Vagina (tissue), 2 donors: ENCODE measurements around the gene UBE2O. TPM values are rescaled to one million over a fixed set of nuclear protein-coding genes. Genes with fewer than 3 reads are reported as not detected.

Experiments
- DNase-seq, 2 donors: peaks; one replicate each; pipeline ENCODE4 v3.0.0-alpha.2; 2017; ENCODE audit errors: extremely low spot score in 2 of 2
- H3K27ac ChIP-seq: fragments of 200-600 bp; sonication (generic); one replicate; pipeline ENCODE4 v1.5.1; 2019
- H3K27me3 ChIP-seq: fragments of 200-600 bp; sonication (generic); one replicate; pipeline ENCODE4 v1.5.1; 2019
- H3K36me3 ChIP-seq, 2 donors: fragments of 200-600 bp; sonication (generic); one replicate each; pipeline ENCODE4 v1.5.1; 2017 to 2019
- H3K4me1 ChIP-seq: fragments of 200-600 bp; sonication (generic); one replicate; pipeline ENCODE4 v1.5.1; 2019
- H3K4me3 ChIP-seq, 2 donors: fragments of 200-600 bp; sonication (generic); 1 replicate in 1 of 2; 2 replicates in 1 of 2; pipeline ENCODE4 v1.5.1; 2016 to 2019
- H3K9me3 ChIP-seq: fragments of 200-600 bp; sonication (generic); one replicate; pipeline ENCODE4 v1.5.1; 2019
- POLR2A ChIP-seq, 2 donors: fragments of 450-650 bp; IDR thresholded peaks; one replicate each; pipeline ENCODE4 v1.6.1; 2017; ENCODE audit warnings: antibody characterized with exemption in 2 of 2, mild to moderate bottlenecking in 2 of 2, moderate library complexity in 2 of 2
- POLR2AphosphoS5 ChIP-seq, 2 donors: sonication (generic); formaldehyde crosslinking; IDR thresholded peaks; one replicate each; pipeline ENCODE4 v1.9.0; 2017; ENCODE audit warnings: antibody characterized with exemption in 2 of 2, mild to moderate bottlenecking in 2 of 2, low read depth in 1 of 2; ENCODE audit not compliant: insufficient read depth in 1 of 2
- intact Hi-C: fragments of 100-400 bp; cut with DNase I; formaldehyde crosslinking; loops from one replicate; pipeline ENCODE4 v1.15.1; 2023
- total RNA-seq: library from RNA; depleted of rRNA; stranded (reverse); fragments of >200 nt; gene quantifications from one replicate; pipeline ENCODE4 v1.2.3, GENCODE V29; 2016
- TF ChIP-seq, protein P1 (sequence below), 3 experiments: fragments of 450-650 bp in 2 of 3; fragments of 200-600 bp in 1 of 3; sonication (generic) in 1 of 3; IDR thresholded peaks; one replicate each; pipeline ENCODE4 v1.5.1; 2017 to 2019; ENCODE audit warnings: antibody characterized with exemption in 3 of 3, mild to moderate bottlenecking in 2 of 3, moderate library complexity in 2 of 3

Gene UBE2O
- total RNA-seq, 1 donor from 2014 or later: 29.7 TPM

DNA sequence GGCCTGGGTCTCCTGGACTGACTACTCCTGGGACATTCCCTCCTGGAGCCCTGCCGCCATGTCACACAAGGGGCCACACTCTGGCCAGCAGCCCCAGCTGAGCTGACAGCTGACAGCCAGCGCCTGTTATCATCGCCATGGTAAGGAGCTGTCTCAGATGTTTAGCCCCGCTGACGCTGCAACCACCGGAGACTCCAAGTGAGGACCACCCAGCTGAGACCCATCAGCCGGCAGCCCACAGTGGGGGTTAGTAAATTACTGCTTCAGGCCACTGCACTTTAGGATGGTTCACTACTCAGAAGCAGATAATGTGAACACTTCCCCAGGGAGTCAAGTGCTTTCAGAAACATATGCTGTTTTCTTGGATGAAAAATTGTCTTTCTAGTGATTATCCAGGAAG lies 83.1 kb downstream of the UBE2O start:
- intact Hi-C loops: no loop called here
- peaks cover 4% of the 10 kb centered on the region for H3K4me1 ChIP-seq
- TF ChIP-seq POLR2AphosphoS5 (IDR thresholded peaks at IDR 0.05; ENCODE audit: insufficient read depth in 1 of 2, low read depth in 1 of 2) (no peak), POLR2A (IDR thresholded peaks at IDR 0.05) (no peak)
- TF ChIP-seq, protein P1, sequence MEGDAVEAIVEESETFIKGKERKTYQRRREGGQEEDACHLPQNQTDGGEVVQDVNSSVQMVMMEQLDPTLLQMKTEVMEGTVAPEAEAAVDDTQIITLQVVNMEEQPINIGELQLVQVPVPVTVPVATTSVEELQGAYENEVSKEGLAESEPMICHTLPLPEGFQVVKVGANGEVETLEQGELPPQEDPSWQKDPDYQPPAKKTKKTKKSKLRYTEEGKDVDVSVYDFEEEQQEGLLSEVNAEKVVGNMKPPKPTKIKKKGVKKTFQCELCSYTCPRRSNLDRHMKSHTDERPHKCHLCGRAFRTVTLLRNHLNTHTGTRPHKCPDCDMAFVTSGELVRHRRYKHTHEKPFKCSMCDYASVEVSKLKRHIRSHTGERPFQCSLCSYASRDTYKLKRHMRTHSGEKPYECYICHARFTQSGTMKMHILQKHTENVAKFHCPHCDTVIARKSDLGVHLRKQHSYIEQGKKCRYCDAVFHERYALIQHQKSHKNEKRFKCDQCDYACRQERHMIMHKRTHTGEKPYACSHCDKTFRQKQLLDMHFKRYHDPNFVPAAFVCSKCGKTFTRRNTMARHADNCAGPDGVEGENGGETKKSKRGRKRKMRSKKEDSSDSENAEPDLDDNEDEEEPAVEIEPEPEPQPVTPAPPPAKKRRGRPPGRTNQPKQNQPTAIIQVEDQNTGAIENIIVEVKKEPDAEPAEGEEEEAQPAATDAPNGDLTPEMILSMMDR (IDR thresholded peaks at IDR 0.05): no peak
- no peaks in the 10 kb centered on the region for H3K36me3 ChIP-seq
- H3K9me3 ChIP-seq: no peaks in the 10 kb centered on the region
- no peak overlapping the region for H3K27ac ChIP-seq
- H3K27me3 ChIP-seq: no peaks in the 10 kb centered on the region
- DNase-seq: no peak
- H3K4me3 ChIP-seq: no peak overlapping the region

DNA sequence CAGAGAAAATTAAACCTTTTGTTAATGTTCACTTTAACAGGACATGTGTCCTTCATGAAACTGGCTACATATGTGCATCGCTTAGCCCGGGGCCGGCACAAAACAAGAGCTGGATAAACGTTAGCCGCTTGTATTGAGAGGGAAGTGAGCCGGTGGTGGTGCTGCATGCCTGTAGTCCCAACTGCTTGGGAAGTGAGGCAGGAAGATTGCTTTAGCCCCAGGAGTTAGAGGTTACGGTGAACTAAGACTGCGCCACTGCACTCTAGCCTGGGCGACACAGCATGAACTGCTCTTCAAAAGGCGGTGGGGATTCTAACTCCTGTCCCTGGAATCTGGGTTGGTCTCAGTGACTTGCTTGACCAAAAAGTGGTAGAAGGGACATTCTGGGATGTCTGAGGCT lies 83.6 kb downstream of the UBE2O start:
- Histone ChIP-seq H3K9me3 (no peaks in the 10 kb centered on the region), H3K4me3 (no peak overlapping the region), H3K4me1 (peaks cover 4% of the 10 kb centered on the region), H3K27ac (no peak overlapping the region), H3K36me3 (no peaks in the 10 kb centered on the region), H3K27me3 (no peaks in the 10 kb centered on the region)
- DNase-seq: no peak
- intact Hi-C loops: no loop called here
- no peak for TF ChIP-seq POLR2AphosphoS5 (IDR thresholded peaks at IDR 0.05; ENCODE audit: insufficient read depth in 1 of 2, low read depth in 1 of 2)
- no peak for TF ChIP-seq POLR2A (IDR thresholded peaks at IDR 0.05)
- TF ChIP-seq, protein P1 (IDR thresholded peaks at IDR 0.05): no peak

DNA sequence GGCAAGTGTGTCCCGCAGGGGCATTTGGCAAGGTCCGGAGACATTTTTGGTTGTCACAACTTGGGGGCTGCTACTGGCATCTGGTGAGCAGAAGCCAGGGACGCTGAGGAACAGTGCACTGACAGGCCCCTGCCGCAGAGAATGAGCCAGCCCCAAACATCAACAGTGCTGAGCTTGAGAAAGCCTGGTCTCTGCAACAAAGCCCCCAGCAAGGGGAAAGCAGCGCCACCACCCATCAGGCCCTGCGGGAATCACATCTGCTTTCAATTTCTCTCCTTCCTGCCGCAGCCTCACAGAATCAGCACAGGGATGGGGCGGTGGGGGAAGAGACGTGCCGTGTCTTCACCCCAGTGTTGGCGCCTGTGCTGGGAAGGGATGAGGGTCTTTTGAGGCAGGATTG lies 84.4 kb downstream of the UBE2O start:
- H3K27me3 ChIP-seq: no peaks in the 10 kb centered on the region
- no peaks in the 10 kb centered on the region for H3K9me3 ChIP-seq
- H3K36me3 ChIP-seq: no peaks in the 10 kb centered on the region
- H3K4me3 ChIP-seq: no peak overlapping the region
- TF ChIP-seq POLR2AphosphoS5 (IDR thresholded peaks at IDR 0.05; ENCODE audit: insufficient read depth in 1 of 2, low read depth in 1 of 2) (no peak), POLR2A (IDR thresholded peaks at IDR 0.05) (no peak)
- TF ChIP-seq, protein P1 (IDR thresholded peaks at IDR 0.05): no peak
- intact Hi-C loops: no loop called here
- peaks cover 4% of the 10 kb centered on the region for H3K4me1 ChIP-seq
- DNase-seq: no peak
- no peak overlapping the region for H3K27ac ChIP-seq

DNA sequence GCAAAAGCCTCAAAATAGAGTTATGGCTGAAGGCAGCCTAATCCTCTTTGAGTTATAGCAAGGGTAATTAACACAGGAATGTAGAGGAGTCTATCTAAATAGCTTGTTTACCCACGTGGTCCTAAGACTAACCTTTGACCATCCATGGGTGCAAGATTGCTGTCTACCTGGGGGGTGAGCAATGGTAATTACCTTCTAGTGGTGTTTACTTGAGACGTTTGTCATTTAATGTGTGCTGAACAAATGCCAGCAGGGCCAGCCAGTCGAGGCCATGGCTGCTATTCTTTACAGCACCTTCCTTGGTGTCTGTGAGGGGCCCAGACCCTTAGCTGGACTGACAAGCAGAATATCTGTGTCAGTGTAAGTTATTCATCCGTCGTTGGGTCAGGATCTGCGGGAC lies 85.3 kb downstream of the UBE2O start:
- DNase-seq: no peak
- peaks cover 13% of the 10 kb centered on the region for H3K4me1 ChIP-seq
- no peak overlapping the region for H3K27ac ChIP-seq
- H3K9me3 ChIP-seq: no peaks in the 10 kb centered on the region
- intact Hi-C loops: no loop called here
- H3K36me3 ChIP-seq: no peaks in the 10 kb centered on the region
- H3K4me3 ChIP-seq: no peak overlapping the region
- H3K27me3 ChIP-seq: no peaks in the 10 kb centered on the region
- TF ChIP-seq POLR2A (IDR thresholded peaks at IDR 0.05) (no peak), POLR2AphosphoS5 (IDR thresholded peaks at IDR 0.05; ENCODE audit: insufficient read depth in 1 of 2, low read depth in 1 of 2) (no peak)
- TF ChIP-seq, protein P1 (IDR thresholded peaks at IDR 0.05): no peak

DNA sequence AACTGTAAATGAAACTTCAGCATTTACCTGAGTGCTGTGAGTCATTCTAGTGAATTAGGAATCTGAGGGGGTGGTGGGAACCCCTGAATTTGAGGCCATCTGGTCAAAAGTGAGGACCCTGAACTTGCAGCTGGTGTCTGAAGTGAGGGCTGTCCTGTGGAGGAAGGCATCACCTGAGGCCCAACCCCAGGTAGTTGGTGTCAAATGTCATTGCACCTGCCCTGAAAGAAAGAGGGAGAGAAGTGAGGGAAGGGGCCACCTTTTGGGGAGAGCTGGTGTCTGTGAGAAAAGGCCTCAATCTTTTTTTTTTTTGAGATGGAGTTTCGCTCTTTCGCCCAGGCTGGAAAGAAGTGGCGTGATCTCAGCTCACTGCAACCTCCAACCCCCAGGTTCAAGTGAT lies 86.7 kb downstream of the UBE2O start:
- no peak for DNase-seq
- Histone ChIP-seq H3K4me3 (no peak overlapping the region), H3K9me3 (no peaks in the 10 kb centered on the region), H3K36me3 (no peaks in the 10 kb centered on the region), H3K27me3 (no peaks in the 10 kb centered on the region), H3K4me1 (peaks cover 22% of the 10 kb centered on the region), H3K27ac (no peak overlapping the region)
- intact Hi-C loops: no loop called here
- no peak for TF ChIP-seq POLR2AphosphoS5 (IDR thresholded peaks at IDR 0.05; ENCODE audit: insufficient read depth in 1 of 2, low read depth in 1 of 2)
- no peak for TF ChIP-seq POLR2A (IDR thresholded peaks at IDR 0.05)
